Measurements from ENCODE around the gene MTCL1.

The MTCL1 gene

DNA sequence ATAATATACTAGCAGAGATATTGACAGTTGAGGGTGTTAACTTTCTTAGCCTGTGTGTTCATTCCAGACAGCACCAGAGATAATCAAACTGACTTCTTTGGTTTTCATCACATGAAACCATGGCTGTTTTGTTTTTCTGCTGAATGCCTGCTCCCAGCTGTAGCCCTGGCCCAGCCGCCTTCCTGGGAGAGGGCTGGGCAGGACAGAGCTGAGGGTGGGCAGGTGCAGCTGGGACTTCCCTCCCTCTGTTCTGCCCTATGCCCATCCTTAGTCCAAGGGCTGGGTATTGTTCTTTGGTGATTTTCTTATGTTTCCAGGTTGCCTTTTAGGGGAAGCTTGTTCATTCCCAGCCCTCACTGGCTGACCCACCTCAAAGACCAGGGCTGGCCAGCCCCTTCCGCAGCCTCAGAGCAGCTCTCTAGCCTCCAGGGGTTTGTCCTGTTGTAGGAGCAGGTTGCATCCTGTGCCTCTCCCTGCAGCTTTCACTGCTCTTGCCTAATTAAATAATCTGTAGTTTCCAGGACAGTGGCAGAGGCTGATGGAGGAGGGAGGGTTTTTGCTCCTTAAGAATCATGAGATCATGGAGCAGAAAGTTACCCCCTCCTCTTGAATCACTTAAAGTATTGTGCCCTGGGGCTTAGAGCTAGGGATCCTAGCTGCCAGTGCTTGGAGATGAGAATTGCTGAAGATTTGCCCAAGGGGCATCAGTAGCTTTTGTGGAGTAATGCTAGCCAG lies 61.4 kb downstream of the MTCL1 start:
- in situ Hi-C loops (cut with HindIII; ENCODE audit: low sequenced_read_pairs): loop anchor here (5.0 kb wide), 1 partner anchor 34 kb away; no protein-coding TSS in a partner anchor

DNA sequence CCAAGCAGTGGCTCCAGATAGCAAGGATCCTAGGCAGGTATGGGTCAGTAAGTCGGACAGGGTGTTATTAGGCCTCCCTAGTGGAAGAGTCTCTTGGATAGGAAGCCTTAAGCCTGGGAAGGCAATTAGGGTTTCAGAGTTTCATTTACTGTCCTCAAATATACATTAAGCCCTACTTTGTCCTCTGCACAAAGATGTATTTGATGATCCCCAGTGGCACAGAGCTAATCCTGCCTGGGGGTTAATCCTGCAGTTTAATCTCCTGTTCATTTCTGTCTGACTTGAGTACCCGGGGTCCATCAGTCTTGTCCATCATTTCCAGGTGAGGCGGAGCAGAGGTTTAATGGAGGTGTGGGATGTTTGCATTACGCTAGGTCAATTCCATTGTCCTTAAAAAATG lies 62.0 kb downstream of the MTCL1 start:
- in situ Hi-C loops (cut with HindIII; ENCODE audit: low sequenced_read_pairs): loop anchor here (5.0 kb wide), 1 partner anchor 35 kb away; no protein-coding TSS in a partner anchor

DNA sequence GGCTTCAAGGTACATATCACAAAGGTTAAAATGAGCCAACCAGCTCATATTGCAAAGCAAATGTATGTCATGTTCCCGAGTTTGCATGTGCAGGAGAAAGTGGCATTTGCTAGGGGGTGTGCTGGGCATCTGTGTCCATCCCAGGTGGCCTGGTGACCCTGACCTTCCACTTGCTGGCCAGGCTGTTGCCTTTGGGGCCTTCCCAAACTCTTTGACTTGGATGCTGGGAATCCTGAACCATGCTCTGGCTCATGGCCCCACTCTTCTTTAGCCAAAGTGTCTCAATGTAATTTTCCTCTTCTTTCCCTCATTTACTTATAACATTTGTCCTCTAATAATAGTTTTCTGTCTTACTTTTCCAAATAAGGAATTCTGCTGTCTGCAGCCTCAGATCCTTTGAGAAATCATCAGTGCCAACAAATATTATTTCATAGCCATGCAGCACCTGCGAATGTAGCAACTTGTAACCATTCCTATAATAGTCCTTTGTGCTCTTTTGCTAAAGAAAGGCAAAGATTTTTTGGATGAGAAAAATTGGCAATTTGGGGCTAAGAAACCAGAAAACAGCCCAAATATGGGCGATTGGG lies 64.2 kb downstream of the MTCL1 start:
- in situ Hi-C loops (cut with HindIII; ENCODE audit: low sequenced_read_pairs): loop anchor here (5.0 kb wide), 1 partner anchor 37 kb away; no protein-coding TSS in a partner anchor

DNA sequence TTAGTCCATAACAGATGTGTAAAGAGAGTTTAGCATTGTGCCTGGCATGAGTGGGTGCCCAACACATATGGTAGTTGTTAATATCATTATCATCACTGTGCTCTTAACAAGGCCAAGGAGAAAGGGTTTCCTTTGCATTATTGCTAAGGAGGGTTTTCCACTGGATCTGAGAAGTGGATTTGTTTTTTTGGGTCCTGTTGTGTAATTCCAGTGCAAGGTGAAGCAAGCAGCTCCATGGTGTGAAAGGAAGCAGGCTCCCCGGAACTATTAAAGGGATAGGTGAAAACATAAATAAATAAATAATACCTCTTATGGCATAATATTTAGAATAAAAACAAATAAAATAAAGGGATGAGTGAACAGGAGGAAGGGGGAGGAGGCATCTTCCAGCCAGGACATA lies 65.3 kb downstream of the MTCL1 start:
- in situ Hi-C loops (cut with HindIII; ENCODE audit: low sequenced_read_pairs): no loop called here

DNA sequence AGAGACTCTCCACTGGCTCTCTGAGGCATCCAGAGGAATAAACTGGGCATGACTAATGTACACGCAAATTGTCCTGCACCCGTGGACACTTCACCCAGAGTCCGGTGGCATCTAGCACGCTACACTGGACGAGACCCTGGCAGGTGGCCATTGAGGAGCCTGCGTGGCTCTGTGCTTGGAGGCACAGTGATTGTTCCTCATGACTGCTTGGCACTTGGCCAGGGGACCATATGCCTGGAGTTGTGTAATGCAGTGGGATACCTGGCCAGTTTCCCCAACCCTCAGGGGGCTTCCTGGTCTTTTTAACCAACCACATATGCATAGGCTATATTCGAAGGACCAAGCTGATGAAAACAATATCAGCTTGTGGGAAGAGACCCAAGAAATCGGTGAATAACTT lies 66.6 kb downstream of the MTCL1 start:
- in situ Hi-C loops (cut with HindIII; ENCODE audit: low sequenced_read_pairs): no loop called here

DNA sequence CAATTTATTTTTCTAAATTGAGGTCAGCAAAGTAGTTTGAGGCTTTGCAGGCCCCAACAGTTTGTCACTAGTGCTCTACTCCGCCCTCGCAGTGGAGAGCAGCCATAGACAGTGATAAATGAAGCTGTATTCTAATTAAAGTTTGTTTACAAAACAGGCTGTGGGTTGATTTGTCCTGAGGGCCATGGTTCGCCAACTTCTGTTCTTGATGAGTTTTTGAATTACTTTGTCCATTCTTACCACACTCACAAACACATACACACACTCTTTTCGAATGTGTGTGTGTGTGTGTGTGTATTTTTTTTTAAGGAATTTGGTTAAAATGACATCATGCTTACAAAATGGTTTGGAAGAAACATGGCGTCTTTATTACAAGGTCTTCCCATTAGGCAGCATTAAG lies 68.6 kb downstream of the MTCL1 start:
- in situ Hi-C loops (cut with HindIII; ENCODE audit: low sequenced_read_pairs): no loop called here

DNA sequence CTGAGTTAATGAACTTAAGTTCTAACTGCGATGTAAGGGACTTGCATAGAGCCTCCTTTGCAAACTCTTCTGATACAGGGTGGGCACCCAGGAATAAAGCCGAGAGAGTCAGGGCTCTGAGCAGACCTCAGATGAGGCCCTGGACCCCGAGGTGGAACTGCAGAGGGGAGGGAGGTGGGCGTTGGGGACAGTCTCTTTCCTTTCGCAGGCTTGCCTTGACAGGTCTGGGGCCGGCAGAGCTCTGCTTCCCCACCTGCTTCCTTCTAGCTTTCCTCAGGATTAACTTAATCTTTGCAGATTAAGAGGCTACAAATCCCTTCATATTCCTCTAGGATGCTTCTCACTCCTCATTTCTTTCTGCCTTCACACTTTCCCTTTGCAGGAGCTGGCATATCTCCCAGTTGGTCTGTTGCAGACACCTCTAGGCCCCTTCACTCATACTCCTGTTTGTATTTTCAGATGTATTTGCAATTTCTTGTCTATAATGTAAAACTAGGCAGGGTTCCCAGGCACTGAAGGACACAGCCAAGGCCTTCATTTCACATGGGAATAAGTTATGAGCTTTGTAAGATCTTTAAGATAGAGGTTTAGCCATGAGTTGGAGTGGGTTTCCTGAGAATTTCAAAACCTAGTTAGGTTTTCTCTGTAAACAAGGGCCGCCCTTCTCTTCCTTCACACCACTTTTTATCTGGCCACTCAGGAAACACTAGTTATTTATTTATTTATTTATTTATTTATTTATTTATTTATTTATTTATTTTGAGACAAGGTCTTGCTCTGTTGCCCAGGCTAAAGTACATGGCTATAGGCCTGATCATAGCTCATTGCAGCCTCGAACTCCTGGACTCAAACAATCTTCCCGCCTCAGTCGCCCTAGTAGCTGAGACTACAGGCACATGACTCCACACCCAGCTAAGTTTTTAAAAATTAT lies 70.9 kb downstream of the MTCL1 start:
- in situ Hi-C loops (cut with HindIII; ENCODE audit: low sequenced_read_pairs): no loop called here

DNA sequence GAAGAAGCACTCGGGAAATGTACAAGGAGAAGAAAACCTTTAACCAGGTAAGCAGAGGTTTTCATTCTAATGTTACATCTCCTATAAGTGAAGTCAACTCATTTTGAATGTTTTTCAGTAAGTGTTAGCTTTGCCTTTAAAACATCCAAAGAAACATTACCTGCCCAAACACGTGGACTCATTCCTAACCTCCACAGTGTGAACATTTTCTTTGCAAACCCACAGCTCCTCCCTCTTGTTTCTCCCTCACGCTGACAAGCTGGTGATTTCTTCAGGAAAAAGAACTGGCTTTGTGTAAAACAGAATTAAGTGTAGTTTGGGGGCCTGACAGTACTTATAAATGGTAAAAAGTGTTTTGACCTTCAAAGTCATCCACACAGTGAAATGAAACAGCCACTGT lies 72.5 kb downstream of the MTCL1 start:
- in situ Hi-C loops (cut with HindIII; ENCODE audit: low sequenced_read_pairs): no loop called here

DNA sequence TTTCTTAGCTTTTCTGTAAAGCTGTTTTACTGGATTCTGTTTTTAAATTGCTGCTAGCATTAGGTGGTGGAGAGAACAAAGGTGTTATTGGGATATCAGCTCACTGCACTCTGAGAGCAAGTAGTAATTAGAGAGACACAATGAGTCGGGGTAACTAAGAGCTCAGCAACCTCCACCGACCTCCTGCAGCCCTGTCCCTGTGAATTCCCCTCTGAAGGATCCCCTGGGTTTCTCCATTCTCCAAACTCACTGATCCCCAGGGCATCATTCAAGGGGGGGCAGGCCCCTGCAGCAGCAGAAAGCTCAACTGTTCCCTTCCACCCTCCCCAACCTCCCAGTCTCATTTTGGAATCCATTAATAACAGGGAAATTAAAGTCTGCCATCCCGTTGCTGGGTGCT lies 73.0 kb downstream of the MTCL1 start:
- in situ Hi-C loops (cut with HindIII; ENCODE audit: low sequenced_read_pairs): no loop called here

DNA sequence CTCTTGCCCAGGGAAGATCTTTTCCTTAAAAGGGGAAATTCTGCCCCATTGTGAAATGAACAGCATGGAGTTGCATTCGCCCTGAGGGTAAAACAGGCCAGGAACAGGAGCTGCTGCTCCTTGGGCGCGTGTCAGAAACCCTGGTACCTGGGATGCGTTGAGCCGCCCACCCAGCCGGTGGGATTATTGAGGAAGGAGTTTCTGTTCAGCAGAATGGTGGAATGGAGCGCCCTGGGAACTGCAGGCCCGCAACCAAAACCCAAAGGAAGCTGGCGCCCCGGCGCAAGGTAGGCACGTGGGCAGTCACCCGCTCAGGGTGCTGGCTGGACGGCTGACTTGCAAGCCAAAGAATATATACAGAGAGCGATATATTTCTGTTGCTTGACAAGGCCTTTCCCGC lies 73.5 kb downstream of the MTCL1 start:
- in situ Hi-C loops (cut with HindIII; ENCODE audit: low sequenced_read_pairs): no loop called here

DNA sequence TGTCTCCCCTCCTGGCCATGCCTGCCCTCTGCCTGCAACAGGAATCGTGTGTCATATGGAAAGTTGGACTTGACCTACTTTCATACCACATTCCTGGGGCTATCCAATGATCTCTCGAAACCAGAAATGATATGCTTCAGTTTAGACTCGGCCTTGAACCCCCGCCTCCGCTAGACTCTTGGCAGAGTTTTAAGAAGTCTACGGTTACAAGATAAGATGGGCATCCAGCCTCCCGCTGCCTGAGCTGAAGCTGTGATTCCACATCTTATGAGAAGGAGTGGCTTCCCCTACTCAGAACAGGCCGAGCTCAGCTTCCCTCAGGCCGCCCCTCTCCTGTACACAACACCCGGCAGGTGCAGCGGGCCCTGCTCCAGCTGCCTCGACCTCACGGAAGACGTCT lies 73.9 kb downstream of the MTCL1 start:
- in situ Hi-C loops (cut with HindIII; ENCODE audit: low sequenced_read_pairs): no loop called here

DNA sequence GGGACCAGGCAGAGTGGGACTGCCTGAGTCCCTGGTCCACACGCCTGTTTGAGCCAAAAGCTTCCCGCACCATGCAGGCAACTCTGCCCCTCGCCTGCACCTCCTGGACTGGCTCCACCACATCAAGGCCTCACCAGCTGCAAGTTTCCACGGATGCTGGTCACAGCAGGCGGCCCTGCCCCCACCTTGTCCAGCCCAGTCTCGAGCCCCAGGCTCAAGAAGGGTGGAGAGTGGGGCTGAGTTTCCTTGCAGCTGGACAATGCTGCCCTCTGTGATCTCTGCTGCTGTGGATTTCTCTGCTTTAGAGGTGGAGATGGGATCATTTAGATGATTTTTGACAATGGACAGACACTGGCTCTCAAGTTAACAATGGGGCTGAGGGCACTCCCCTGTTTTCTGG lies 74.9 kb downstream of the MTCL1 start:
- in situ Hi-C loops (cut with HindIII; ENCODE audit: low sequenced_read_pairs): no loop called here

DNA sequence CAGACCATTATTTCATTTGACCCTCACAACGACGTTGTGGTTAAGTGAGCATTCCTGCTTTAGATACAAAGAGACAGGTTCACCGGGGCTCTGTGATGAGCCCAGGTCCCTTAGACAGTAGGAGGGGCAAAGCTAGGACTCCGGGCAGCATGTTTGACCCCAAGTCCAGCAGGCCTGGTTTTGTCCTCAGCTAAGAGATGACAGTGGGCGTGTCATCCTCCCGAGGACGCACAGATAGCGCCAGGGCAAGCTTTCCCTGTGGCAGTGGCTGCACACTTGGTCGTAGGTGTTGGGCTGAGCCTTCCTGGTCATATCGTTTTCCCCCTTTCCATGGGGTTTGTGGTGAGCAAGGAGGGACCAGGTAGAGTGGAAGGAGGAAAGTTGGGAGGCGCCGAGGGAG lies 76.3 kb downstream of the MTCL1 start:
- in situ Hi-C loops (cut with HindIII; ENCODE audit: low sequenced_read_pairs): no loop called here

DNA sequence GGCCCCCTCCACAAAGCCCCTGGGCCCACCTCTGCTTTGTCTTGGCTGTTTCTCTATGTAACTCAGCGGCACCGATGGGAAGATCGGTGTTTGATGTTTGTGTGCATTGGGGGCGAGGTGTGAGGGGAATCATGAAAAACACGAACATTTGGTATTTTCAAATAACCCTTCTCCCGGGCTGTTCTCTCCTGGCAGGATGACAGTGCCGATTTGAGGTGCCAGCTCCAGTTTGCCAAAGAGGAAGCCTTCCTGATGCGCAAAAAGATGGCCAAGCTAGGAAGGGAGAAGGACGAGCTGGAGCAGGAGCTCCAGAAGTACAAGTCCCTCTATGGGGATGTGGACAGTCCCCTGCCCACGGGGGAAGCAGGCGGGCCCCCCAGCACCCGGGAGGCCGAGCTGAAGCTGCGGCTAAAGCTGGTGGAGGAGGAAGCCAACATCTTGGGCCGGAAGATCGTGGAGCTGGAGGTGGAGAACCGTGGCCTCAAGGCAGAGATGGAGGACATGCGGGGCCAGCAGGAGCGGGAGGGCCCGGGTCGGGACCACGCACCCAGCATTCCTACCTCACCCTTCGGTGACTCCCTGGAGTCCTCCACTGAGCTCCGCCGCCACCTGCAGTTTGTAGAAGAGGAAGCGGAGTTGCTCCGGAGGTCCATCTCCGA lies 78.1 kb downstream of the MTCL1 start:
- in situ Hi-C loops (cut with HindIII; ENCODE audit: low sequenced_read_pairs): no loop called here

DNA sequence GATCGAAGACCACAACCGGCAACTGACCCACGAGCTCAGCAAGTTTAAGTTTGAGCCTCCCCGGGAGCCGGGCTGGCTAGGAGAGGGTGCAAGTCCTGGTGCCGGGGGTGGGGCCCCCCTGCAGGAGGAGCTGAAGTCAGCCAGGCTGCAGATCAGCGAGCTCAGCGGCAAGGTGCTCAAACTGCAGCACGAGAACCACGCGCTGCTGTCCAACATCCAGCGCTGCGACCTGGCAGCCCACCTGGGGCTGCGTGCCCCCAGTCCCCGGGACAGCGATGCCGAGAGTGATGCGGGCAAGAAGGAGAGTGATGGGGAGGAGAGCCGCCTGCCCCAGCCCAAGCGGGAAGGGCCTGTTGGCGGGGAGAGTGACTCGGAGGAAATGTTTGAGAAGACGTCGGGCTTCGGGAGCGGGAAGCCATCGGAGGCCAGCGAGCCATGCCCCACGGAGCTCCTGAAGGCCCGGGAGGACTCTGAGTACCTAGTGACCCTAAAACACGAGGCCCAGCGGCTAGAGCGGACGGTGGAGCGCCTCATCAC lies 78.7 kb downstream of the MTCL1 start:
- in situ Hi-C loops (cut with HindIII; ENCODE audit: low sequenced_read_pairs): no loop called here

DNA sequence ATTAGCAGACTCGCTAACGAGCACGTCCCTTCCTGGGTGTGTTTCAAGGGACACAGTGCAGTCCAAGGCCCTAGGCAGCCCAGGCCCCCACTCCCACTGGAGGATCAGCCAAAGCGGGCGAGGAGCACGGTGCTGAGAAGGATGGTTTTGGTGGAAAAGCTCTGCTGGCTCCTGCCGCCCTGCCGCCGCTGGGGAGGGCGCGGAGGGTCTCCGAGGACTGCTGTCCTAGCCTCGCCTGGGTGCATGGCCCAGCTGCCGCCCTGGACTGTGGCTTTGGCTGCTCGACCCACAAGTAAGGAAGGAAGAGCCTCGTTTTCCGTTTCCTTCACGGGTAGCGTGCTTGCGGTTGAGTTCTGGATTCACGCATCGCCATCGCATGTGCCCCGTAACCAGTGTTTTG lies 79.9 kb downstream of the MTCL1 start:
- in situ Hi-C loops (cut with HindIII; ENCODE audit: low sequenced_read_pairs): no loop called here

DNA sequence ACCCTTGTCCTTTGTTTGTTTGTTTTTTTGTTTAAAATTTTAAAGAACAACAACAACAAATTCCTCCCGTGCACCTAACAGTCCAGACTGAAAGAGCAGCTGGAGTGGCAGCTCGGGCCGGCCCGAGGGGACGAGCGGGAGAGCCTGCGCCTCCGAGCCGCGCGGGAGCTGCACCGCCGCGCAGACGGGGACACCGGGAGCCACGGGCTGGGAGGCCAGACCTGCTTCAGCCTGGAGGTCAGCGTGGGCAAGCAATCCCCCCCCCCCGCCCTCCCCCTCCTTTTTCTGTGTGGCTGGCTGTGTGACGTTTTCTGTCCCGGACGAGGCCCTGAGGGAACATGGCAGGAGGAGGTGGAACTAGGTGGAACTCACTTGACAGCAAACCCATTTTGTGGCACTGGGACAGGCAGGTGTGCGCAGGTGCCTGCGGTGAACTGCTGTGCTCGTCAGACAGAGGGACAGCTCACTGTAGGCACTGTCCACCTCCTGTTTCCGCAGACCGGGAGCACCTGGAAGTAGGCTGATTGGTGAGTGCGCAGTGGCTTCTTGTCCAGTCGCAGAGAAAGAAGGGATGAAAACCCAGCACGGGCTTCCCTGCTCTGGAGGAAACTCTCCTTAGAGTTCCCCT lies 80.6 kb downstream of the MTCL1 start:
- in situ Hi-C loops (cut with HindIII; ENCODE audit: low sequenced_read_pairs): no loop called here

DNA sequence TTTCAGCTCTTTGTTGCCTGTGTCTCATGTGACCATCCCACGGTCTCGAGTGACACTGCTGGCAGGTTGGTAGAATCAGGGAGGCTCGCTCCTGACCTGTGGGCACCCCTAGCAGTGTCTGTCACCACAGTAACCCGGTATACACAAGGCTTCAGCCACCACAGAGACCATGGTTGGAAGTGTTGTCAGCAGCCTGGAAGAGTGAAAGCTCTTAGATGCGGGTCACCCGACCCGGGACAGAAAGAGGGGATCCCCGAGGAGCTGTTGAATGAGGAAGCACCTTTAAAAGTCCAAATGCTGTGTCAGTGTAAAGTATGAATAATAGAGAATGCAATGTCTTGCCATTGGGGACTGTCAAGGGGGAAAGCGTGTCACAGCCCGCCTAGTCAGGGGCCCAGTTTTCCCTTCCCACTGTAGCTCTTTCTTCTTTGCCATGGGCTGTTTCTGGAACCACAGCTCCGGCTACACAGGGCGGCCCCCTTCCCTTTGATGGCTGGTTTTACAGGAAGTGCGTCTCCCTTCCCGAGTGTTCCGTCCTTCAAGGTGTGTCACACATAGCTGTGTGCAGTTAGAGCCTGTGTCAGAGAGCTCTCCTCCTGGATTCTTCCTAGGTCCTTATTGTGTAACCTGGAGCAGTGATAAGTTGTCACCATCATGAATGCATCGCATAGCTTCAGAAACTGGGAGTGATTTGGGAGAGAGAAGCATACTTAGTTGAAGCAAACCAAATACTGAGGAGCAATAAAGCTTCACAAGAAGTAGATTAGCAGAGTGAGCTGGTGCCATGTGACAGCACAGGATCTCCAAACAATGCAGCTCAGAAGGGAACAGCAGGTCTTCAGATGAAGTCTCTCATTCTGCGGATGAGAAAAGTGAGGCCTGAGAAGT lies 81.4 kb downstream of the MTCL1 start:
- in situ Hi-C loops (cut with HindIII; ENCODE audit: low sequenced_read_pairs): no loop called here

DNA sequence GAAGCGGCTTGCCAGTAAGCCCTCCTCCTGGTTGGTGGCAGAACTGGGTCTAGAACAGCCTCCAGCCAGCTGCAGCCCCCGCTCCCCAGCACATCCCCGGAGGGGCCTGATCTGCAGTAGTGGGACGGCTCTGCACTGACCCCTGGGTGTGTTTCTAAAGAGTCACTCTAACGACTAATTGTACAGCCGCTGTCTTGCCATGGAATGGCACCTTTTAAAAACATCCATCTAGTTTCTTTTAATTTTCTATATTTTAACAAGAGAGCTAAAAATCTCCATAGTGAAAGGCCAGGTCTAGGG lies 82.0 kb downstream of the MTCL1 start:
- in situ Hi-C loops (cut with HindIII; ENCODE audit: low sequenced_read_pairs): no loop called here

DNA sequence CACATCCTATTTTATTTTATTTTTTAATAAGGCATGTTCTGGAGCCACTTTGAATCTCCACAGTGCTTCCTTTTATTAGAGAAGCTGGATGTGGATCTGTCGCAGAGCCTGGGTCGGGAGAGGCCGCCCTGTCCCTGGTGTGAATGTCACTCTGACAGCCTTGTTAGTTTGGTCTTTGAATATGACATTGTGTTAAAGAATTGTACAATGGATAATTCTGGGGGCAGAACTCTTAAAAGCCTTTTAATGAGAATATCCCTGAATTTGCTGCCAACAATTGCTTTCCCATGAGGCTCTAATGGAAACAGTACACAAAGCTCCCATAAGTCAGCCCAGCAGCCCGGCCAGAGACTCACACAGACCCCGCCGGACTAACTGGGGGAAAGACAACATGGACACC lies 82.4 kb downstream of the MTCL1 start:
- in situ Hi-C loops (cut with HindIII; ENCODE audit: low sequenced_read_pairs): no loop called here
